GM21360 (cell line): ENCODE results near the gene POR.

ENCODE experiments used
- ATAC-seq: cut with Tn5 transposase; IDR thresholded peaks from one replicate; pipeline ENCODE4 v1.9.1; 2021; ENCODE audit warnings: mild to moderate bottlenecking, moderate library complexity; ENCODE audit not compliant: unreplicated experiment

Gene POR

DNA sequence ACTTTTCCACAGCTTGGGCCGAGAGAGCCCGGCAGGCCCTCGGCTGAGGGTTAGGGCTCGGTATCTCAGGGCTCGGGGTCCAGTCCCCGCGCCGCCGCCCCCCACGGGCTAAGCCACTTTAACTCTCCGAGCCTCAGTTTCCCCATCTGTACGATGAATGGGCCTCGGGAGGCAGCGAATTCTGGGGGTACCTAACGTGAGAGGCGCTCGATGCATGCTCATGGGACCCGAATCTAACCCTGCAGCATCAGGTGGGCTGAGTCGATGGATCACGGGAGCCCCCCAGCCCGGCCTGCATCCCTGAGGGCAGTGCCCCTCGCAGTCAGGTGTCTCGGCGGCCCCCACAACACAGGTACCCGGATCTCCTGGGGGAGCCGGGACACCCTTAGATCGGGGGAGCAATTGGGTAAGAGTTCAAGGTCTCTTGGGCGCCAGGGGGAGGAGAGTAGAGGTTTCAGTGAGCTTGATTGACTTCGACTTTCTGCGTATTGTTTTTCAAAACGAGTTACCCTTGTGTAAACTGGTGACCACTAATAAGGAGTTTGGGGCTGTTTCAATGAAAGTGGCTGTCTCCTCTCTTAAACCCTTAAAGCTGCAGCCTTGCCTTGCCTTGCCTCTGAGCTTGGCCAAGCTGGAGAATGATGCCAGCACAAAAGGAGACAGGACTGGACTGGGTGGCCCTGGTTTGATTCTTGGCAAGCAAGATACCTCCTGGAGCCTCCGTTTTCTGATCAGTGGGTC lies 631 bp downstream of the POR start:
- ATAC-seq, result no peak

DNA sequence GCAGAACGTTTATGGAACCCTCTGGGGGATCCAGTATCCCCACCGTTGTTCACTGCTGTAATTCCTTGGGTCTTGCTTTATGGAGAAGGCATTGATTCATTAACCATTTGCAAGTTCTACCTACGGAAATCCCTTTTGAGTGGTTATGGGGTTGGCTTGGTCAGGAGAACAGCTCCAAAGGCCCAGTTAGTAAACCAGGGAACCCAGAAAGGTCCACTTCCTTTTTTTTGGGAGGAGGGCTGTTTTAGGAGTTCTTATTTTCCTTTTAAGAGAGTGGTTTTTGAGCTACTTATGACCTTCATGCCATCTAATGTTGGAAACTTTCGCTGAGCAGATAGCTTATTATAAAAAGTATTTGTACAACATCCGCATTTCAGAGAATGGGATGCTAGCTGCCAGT lies 1.3 kb downstream of the POR start:
- ATAC-seq, result no peak

DNA sequence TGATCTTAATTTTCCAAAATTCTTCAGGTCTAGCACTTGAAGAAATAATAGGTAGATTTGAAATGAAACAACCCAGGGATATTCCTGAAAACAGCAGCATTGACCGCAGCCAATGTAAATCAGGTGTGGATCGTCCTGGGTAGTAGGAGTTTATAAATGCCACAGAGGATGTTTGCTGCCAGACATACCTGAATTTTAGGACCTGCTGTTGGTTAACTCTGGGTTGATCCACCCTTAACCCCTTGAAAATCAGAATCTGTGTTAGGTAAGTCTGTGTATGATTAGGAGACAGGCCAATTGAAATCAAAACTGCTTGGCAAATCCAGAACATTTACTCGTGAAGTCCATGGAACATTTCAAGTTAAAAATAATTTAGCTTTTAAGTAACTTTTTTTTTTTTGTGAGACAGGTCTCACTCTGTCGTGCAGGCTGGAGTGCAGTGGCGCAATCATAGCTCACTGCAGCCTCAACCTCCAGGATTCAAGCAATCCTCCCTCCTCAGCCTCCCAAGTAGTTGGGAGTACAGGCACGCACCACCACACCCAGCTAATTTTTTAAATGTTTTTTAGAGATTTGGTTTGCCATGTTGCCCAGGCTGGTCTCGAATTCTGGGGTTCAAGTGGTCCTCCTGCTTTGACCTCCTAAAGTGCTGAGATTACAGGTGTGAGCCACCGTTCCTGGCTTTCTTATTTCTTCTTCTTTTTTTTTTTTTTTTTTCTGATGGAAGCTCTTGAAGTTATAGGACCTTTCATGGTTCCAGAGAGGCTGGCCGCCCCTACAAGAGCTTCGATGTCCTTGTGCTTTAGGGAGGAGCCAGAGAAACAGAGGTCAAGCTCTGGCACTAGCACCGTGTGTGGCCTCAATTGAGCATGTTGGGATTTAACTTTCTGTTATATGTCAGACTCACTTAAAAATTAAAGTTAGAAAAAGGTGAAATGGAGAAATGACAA lies 2.0 kb downstream of the POR start:
- no peak for ATAC-seq

DNA sequence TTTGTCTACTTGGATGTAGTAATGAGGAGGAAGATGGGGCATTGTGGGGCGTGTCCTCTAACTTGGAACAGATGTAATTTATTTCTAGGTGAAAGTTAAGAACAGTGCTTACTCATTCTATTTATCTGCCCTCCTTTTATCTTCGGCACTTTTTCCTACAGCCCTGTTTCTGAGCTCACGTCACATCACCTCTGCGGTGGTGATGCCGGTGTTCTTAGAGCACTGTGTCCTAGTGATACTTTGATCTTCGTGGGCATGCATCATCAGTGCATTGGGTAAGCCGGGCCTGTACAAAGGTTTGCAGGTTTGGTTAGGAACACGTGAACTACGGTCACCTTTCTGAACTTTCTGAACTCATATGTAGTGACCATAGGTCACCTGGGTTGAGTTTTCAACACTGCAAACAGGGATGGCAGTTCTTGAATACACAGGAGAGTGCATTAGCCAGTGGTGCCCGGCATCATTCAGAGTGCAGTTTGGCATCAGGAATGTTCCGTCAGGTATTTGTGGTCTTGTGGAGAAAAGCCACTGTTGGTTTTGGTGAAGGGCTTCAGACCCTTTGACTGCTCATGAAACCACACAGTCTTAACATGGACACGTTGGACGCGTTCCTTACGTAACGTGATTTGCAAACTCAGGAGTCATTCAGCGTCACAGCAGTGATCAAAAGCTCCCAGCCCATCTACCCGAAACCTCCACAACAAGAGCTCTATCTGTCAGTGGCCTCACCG lies 5.6 kb downstream of the POR start:
- ATAC-seq, result no peak

DNA sequence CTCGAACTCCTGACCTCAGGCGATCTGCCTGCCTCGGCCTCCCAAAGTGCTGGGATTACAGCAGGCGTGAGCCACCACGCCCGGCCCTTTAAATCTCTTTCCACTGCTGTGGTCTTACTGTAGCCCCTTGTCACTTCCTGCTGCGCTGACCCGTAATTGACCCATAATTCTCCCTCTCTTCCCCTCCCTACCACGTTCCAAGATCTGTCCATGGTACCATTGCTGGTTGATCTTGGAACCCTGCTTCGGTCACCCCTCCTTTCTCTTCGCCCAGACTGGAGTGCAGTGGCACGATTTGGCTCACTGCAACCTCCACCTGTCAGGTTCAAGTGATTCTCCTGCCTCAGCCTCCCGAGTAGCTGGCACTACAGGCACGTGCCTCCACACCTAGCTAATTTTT lies 6.5 kb downstream of the POR start:
- ATAC-seq, result no peak

GRCh38 chr7:75922966-75923603 lies 8.1 kb downstream of the POR start:
- ATAC-seq, result no peak

GRCh38 chr7:75924256-75924655 lies 9.3 kb downstream of the POR start:
- no peak for ATAC-seq

DNA sequence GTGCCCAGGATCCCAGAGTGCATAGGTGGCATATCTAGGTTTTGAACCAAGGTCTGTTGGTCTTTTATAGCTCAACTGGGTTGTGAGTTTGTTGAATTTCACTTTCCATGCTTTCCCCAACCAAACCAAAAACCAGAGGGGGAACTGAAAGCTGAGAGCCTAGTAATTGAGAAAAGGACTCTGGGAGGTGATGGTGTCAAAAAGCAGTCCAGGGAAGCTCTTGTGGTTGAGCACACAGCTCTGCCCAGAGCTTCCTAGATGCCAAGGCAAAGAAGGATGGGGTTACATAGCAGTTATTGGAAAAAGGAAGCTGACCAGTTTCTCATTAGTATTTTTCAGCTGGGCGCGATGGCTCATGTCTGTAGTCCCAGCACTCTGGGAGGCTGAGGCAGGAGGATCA lies 9.9 kb downstream of the POR start:
- ATAC-seq, result no peak

DNA sequence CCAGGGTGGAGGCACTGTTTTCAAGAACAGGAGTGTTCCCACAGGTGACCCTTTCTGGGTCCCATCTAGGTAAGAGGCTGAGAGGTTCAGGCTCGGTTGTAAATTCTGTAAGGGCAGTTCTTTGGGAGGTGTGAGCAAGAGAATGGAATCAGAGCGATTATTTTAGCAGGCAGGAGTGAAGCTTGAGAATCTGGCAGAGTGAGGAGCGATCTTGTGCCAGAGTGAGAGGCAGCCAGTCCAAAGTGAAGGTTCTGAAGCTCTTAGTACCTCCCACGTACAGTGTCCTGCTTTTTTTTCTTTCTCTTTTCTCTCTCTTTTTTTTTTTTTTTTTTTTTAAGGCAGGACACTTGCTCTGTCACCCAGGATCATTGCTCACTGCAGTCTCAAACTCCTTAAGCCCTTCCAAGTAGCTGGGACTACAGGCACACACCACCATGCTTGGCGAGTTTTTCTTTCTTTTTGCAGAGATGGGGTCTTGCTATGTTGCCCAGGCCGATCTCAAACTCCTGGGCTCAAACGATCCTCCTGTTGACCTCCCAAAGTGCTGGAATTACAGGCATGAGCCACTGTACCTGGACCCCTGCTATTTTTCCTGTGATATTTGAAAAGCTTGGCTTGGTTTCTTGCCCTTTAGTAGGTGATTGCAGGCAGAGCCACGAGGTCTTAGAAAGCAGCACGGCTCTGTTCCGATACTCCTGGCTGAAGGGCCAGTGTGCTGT lies 10.9 kb downstream of the POR start:
- ATAC-seq, result no peak

DNA sequence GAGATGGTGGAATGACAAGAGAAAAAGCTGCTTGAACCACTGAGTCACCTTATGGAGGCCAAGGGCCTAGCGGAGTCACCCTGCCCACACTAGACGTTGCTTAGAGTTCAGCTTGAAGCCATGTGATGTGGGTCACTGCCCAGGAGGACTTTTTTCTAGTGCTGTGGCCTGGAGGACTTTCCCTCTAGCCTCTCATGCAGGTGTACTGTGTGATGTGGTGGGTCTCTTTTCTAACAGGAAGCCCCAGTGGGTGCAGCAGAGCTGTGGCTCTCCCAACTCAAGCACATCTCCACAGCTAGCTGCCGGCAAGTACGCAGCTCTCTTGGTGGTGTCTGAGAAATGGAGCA lies 13.6 kb downstream of the POR start:
- peak; percentile 73 for ATAC-seq

DNA sequence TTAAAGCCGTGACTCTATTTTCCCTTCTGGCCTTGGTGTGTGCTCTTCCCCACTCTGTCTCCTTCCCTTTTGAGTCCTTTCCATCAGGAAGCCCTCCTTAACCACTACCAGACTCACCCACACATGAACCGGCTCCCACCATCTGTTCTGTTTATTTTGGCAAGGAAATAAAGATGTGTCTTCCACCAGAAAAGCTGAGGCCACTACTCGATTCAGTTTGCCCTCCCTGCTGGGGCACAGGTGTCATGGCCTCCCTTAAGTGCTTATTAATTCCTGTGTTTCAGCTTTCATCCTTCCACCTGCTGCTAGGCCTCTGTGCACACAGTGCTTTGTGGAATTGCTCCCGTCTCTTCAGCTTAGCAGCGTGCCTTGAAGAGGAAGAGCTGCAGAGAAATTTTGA lies 16.7 kb downstream of the POR start:
- ATAC-seq, result no peak

DNA sequence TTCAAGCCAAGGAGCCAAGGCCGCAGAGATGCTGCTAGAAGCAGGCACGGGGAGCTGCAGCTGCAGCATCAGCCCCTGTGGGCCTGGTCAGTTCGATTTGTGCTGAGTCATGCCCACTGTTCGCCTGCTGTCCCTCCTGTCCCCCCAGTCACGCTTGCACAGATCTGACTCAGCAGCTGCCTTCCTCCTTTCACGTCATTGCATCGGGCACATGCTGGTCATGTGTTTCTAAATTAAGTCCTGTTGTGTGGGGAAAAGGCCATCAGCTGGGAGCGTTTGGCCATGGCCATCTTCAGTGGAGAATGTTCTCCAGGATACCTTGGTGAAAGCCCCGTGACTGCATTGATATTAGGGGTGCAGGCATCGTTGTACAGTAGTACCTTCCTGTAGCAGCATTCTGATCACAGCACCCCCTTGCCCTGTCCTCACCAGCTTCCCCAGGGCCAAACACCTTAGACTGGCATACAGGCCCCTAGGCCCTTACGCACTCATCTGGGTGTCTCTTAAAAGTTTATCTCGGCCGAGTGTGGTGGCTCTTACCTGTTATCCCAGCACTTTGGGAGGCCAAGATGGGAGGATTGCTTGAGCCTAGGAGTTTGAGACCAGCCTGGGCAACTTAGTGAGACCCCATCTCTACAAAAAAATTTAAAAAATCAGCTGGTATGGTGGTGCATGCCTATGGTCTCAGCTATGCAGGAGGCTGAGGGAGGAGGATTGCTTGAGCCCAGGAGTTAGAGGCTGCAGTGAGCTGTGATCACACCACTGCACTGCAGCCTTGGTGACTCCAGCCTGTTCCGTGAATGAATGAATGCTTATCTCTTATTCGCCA lies 23.2 kb downstream of the POR start:
- ATAC-seq, result no peak

DNA sequence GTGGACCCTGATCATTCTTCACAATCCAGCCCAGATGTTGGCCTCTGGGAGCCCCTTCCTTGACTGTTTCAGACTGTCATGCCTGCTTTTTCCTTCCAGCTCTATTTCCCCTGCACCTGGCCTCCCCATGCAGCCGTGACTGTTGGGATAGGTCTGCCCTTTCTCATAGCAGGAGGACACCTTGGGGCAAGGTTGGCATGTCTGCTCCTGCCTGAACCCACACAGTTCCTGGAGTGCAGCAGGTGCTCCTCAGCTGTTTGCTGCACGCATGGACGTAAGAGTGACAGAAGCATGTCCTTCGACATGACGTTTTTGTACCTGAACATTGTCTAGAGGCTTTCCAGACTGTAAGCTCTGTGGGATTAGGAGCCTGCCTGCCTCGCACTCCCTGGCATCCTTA lies 24.0 kb downstream of the POR start:
- no peak for ATAC-seq

DNA sequence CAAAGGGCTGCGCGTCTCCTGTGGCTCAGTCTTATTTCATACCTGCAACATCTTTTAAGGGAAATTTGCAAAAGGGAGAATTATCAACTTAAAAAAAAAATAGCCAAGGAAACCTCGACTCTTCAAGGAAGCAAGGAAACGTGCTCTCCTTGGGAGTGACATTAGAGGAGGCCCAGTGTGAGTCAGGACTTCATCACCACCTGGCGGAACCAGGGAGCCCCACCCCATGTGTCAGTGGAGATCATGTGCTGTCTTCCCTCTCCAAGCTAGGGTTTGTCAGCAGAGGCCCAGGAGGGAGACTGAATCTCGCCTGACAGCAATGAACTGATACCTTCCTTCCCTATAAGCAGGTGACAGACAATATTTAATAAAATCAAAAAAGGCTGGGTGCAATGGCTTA lies 28.9 kb downstream of the POR start:
- ATAC-seq, result no peak

GRCh38 chr7:75944507-75944906 lies 29.6 kb downstream of the POR start:
- no peak for ATAC-seq

DNA sequence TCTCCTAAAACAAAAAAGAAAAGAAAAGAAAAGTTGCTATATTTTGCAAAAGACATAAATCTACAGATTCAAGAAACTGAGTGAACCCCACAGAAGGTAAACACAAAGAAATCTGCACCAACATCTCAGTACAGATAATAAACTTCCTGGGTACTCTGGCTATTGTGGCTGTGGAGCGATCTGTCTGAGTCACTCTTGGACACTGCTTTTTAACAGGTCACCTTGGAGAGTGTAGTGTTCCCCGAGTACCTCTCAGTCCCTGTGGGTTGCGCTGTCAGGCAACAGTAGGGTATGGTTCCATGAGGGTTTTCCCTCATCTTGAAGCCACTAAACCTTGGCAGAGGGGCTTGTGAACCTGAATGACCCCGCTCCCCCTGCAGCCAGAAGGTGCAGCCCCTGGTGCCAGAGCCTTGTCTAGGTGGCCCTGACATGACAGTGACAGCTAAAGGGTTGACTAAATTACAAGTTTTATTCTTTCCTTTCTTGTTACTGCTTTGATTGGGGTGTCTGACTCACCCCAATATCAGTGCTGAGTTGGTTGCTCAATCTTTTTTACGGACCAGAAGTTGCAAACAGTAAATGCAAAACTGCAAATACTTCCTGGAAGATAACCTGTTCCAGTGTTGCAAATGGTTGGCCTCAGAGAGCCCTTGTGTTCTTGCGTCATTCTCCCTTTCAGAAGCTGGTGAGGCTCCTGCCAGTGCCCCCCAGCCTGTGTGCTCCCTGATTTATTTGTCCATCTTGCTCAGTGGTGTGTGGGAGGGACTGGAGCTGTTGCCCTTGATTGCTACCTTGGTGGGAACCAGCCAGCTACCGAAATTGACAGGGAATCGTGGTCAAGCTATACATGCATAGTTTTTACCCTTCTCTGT lies 30.6 kb downstream of the POR start:
- ATAC-seq, result no peak

DNA sequence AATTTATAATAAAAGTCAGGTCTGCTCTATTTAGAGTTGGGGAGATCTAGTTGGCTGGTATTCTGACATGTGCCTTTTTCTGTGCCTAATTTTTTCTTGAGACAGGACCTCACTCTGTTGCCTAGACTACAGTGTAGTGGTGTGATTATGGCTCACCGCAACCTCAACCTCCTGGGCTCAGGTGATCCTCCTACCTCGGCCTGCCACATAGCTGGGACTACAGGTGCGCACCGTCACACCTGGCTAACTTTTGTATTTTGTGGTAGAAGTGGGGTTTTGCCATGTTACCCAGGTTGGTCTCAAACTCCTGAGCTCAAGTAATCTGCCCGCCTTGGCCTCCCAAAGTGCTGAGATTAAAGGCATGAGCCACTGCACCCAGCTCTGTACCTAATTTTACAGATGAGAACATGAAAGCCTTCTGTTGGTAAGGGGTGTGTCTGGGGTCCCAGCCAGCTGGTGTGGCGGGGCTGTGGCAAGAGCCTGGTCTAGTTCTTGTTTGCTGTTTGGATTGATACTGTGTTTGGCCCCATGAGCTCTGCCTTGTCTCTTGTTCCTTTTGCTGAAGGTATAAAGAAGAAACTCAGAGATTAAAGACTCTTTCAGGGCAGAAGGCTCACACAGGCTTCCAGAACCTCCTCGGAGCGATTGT lies 31.4 kb downstream of the POR start:
- ATAC-seq, result no peak

GRCh38 chr7:75948179-75948578 lies 33.2 kb downstream of the POR start:
- no peak for ATAC-seq
